K562 (cell line): ENCODE measurements around the gene CLEC3B. TPM values are rescaled to one million over a fixed set of nuclear protein-coding genes. Genes with fewer than 3 reads are reported as not detected.
A peak's percentile ranks its signal among the peaks of the same experiment; 100 is the strongest.

ENCODE experiments used
- ARNT ChIP-seq, 2 experiments: fragments of 450-650 bp; IDR thresholded peaks; 2 replicates each; pipeline ENCODE4 v1.6.1; 2016; ENCODE audit warnings: mild to moderate bottlenecking in 1 of 2
- CHAMP1 ChIP-seq: fragments of 450-650 bp; IDR thresholded peaks from 2 replicates; pipeline ENCODE4 v1.6.1; 2016; ENCODE audit warnings: mild to moderate bottlenecking
- CHD2 ChIP-seq: IDR thresholded peaks from 2 replicates; pipeline ENCODE4 v1.6.1; 2011; ENCODE audit warnings: low read depth, low read length
- DEAF1 ChIP-seq: fragments of 450-650 bp; formaldehyde crosslinking; IDR thresholded peaks from 2 replicates; pipeline ENCODE4 v1.4.0; 2020; ENCODE audit warnings: mild to moderate bottlenecking, moderate library complexity
- EP400 ChIP-seq: fragments of 450-650 bp; IDR thresholded peaks from 2 replicates; pipeline ENCODE4 v1.6.1; 2017; ENCODE audit warnings: antibody characterized with exemption, mild to moderate bottlenecking, moderate library complexity
- FOXP1 ChIP-seq: sonication (generic); formaldehyde crosslinking; IDR thresholded peaks from 2 replicates; pipeline ENCODE4 v1.8.0; 2022; ENCODE audit warnings: mild to moderate bottlenecking, missing genetic modification reagents
- GTF2A2 ChIP-seq: IDR thresholded peaks from 2 replicates; pipeline ENCODE4 v1.6.1; 2016; ENCODE audit warnings: mild to moderate bottlenecking, missing genetic modification characterization, missing compliant biosample characterization
- HNRNPH1 ChIP-seq: fragments of 200-400 bp; formaldehyde crosslinking; optimal IDR thresholded peaks from 2 replicates; pipeline ENCODE3; 2017; ENCODE audit warnings: low read depth, mild to moderate bottlenecking, low read length, moderate library complexity
- HNRNPLL ChIP-seq: fragments of 200-400 bp; formaldehyde crosslinking; IDR thresholded peaks from 2 replicates; pipeline ENCODE4 v1.6.1; 2017; ENCODE audit warnings: low read length, low read depth, mild to moderate bottlenecking; ENCODE audit not compliant: poor library complexity, severe bottlenecking
- KAT8 ChIP-seq: fragments of 450-650 bp; IDR thresholded peaks from 2 replicates; pipeline ENCODE4 v1.6.1; 2016; ENCODE audit warnings: low read depth, mild to moderate bottlenecking
- KHSRP ChIP-seq: fragments of 450-650 bp; IDR thresholded peaks from 2 replicates; pipeline ENCODE4 v1.6.1; 2017
- PTTG1 ChIP-seq: fragments of 450-650 bp; IDR thresholded peaks from 2 replicates; pipeline ENCODE4 v1.6.1; 2016; ENCODE audit warnings: low read depth, mild to moderate bottlenecking, missing genetic modification characterization, missing compliant biosample characterization
- RAD51 ChIP-seq: fragments of 450-650 bp; IDR thresholded peaks from 2 replicates; pipeline ENCODE4 v1.7.1; 2016; ENCODE audit warnings: low read depth, mild to moderate bottlenecking, borderline replicate concordance
- REST ChIP-seq, 2 experiments: fragments of 450-650 bp; formaldehyde crosslinking in 1 of 2; IDR thresholded peaks; 2 replicates each; pipeline versions ENCODE4 v1.4.0 to v1.6.1; 2014 to 2020; ENCODE audit warnings: mild to moderate bottlenecking in 2 of 2, borderline replicate concordance in 1 of 2, low read depth in 1 of 2
- TCF7L2 ChIP-seq: fragments of 150-350 bp; IDR thresholded peaks from 2 replicates; pipeline ENCODE4 v1.6.1; 2016; ENCODE audit warnings: low read depth, mild to moderate bottlenecking, low read length, moderate library complexity
- ZFP1 ChIP-seq: fragments of 450-650 bp; formaldehyde crosslinking; IDR thresholded peaks from 2 replicates; pipeline ENCODE4 v1.4.0; 2020; ENCODE audit warnings: mild to moderate bottlenecking, mixed read lengths
- ZNF143 ChIP-seq: sonication (generic); formaldehyde crosslinking; IDR thresholded peaks from 2 replicates; pipeline ENCODE4 v1.9.0; 2022; ENCODE audit warnings: mild to moderate bottlenecking, missing genetic modification reagents
- polyA plus RNA-seq, 8 experiments: library from polyadenylated mRNA; depleted of rRNA in 4 of 8; stranded (reverse) in 5 of 8; unstranded in 3 of 8; fragments of >200 nt; fragmentation: Nextera tagmentation in 2 of 8; fragmentation: Illumina TruSeq in 1 of 8; extraction: Ambion mirVana in 2 of 8; extraction: Trizol in 1 of 8; gene quantifications; 2 replicates each; pipeline versions ENCODE4 v1.2.1 to v1.2.3, GENCODE V29; 2011 to 2014; ENCODE audit warnings: inconsistent platforms in 1 of 8, missing spikeins in 1 of 8
- total RNA-seq, 7 experiments: library from RNA; depleted of rRNA in 6 of 7; stranded (reverse); fragments of >200 nt in 6 of 7; fragmentation: Illumina TruSeq in 2 of 7; extraction: Trizol in 2 of 7; gene quantifications; 2 replicates each; pipeline versions ENCODE4 v1.2.1 to v1.2.3, GENCODE V29; 2011 to 2021; ENCODE audit warnings: low replicate concordance in 1 of 7

Gene CLEC3B
- total and polyA plus RNA-seq, 9 of the 15 experiments (the other 6 are each of a cell fraction or from before 2014, with no cell fraction given), result not detected

GRCh38 chr3:45078910-45079522 is 52.9 kb downstream of the CLEC3B start (continued):
- TF ChIP-seq RAD51, result no peak
- TF ChIP-seq DEAF1, result 0 out of 2 replicates have a peak, but pooled peaks have one; percentile 8
- no peak for TF ChIP-seq ZFP1 (CRISPR knock-in tag)
- no peak for TF ChIP-seq TCF7L2
- TF ChIP-seq EP400, result 0 out of 2 replicates have a peak, but pooled peaks have one; percentile 12
- peak; percentile 61; the same call in 1 of the 2 replicates for TF ChIP-seq REST (IDR thresholded peaks at IDR 0.05; ENCODE audit: borderline replicate concordance)
- TF ChIP-seq REST (CRISPR knock-in tag; IDR thresholded peaks at IDR 0.05; ENCODE audit: low read depth), result no peak
- 0 out of 2 replicates have a peak, but pooled peaks have one; percentile 13 for TF ChIP-seq FOXP1 (CRISPR knock-in tag)
- no peak for TF ChIP-seq ARNT (IDR thresholded peaks at IDR 0.05)
- TF ChIP-seq KHSRP, result no peak
- no peak for TF ChIP-seq KAT8
- TF ChIP-seq HNRNPH1, result no peak
- no peak for TF ChIP-seq GTF2A2 (tag)
- no peak for TF ChIP-seq PTTG1 (tag)
- TF ChIP-seq CHD2, result no peak
- no peak for TF ChIP-seq ZNF143 (CRISPR knock-in tag)
- no peak for TF ChIP-seq HNRNPLL
- no peak for TF ChIP-seq CHAMP1
